H9 (cell line): ENCODE results near the gene FRK. TPM values are rescaled to one million over a fixed set of nuclear protein-coding genes. Genes with fewer than 3 reads are reported as not detected.

Experiments
- DNase-seq: peaks from one replicate; pipeline ENCODE4 v3.0.0-alpha.2; 2017
- H2AFZ ChIP-seq: one replicate; pipeline ENCODE4 v1.6.1; 2013; ENCODE audit warnings: mild to moderate bottlenecking, low read length, control low read depth, moderate library complexity
- H2AK5ac ChIP-seq: 2 replicates; pipeline ENCODE4 v1.6.1; 2013; ENCODE audit warnings: low read length, control low read depth, mixed read lengths; ENCODE audit not compliant: insufficient read length
- H2BK120ac ChIP-seq: one replicate; pipeline ENCODE4 v1.6.1; 2013; ENCODE audit warnings: low read depth, mild to moderate bottlenecking, low read length, control low read depth, inconsistent platforms; ENCODE audit not compliant: poor library complexity, severe bottlenecking
- H2BK12ac ChIP-seq: 2 replicates; pipeline ENCODE4 v1.6.1; 2013; ENCODE audit warnings: low read length, control low read depth, mixed read lengths, low read depth; ENCODE audit not compliant: insufficient read length
- H2BK15ac ChIP-seq: 2 replicates; pipeline ENCODE4 v1.6.1; 2013; ENCODE audit warnings: low read depth, low read length, control low read depth
- H2BK20ac ChIP-seq: one replicate; pipeline ENCODE4 v1.6.1; 2013; ENCODE audit warnings: low read depth, mild to moderate bottlenecking, low read length, control low read depth, inconsistent platforms; ENCODE audit not compliant: poor library complexity, severe bottlenecking
- H2BK5ac ChIP-seq: 2 replicates; pipeline ENCODE4 v1.6.1; 2013; ENCODE audit warnings: low read length, control low read depth, mixed read lengths; ENCODE audit not compliant: insufficient read length
- H3K14ac ChIP-seq: 2 replicates; pipeline ENCODE4 v1.6.1; 2013; ENCODE audit warnings: low read length, control low read depth; ENCODE audit not compliant: insufficient read depth
- H3K18ac ChIP-seq: 2 replicates; pipeline ENCODE4 v1.6.1; 2013; ENCODE audit warnings: low read depth, mild to moderate bottlenecking, mixed read lengths, low read length, control low read depth; ENCODE audit not compliant: insufficient read length
- H3K23ac ChIP-seq: 2 replicates; pipeline ENCODE4 v1.6.1; 2013; ENCODE audit warnings: low read length, control low read depth, mixed read lengths, low read depth; ENCODE audit not compliant: insufficient read length
- H3K23me2 ChIP-seq: 2 replicates; pipeline ENCODE4 v1.6.1; 2013; ENCODE audit warnings: low read depth, mild to moderate bottlenecking, mixed read lengths, low read length, control low read depth; ENCODE audit not compliant: insufficient read length, poor library complexity, severe bottlenecking
- H3K27ac ChIP-seq: 2 replicates; pipeline ENCODE4 v1.5.1; 2013; ENCODE audit warnings: low read length, control low read depth, mixed read lengths, low read depth; ENCODE audit not compliant: insufficient read length
- H3K27me3 ChIP-seq: 2 replicates; pipeline ENCODE4 v1.6.1; 2013; ENCODE audit warnings: low read length, control low read depth, inconsistent platforms; ENCODE audit not compliant: insufficient read depth
- H3K4ac ChIP-seq: 2 replicates; pipeline ENCODE4 v1.6.1; 2013; ENCODE audit warnings: low read depth, mild to moderate bottlenecking, control low read depth, inconsistent platforms, low read length, moderate library complexity
- H3K4me1 ChIP-seq: 2 replicates; pipeline ENCODE4 v1.6.1; 2013; ENCODE audit warnings: low read length, control low read depth, inconsistent platforms; ENCODE audit not compliant: insufficient read depth
- H3K4me2 ChIP-seq: 2 replicates; pipeline ENCODE4 v1.6.1; 2013; ENCODE audit warnings: low read length, control low read depth, mixed read lengths; ENCODE audit not compliant: insufficient read length, insufficient read depth
- H3K56ac ChIP-seq: 2 replicates; pipeline ENCODE4 v1.6.1; 2013; ENCODE audit warnings: low read depth, mild to moderate bottlenecking, mixed read lengths, low read length, control low read depth; ENCODE audit not compliant: insufficient read length
- H3K79me1 ChIP-seq: 2 replicates; pipeline ENCODE4 v1.6.1; 2013; ENCODE audit warnings: low read depth, mild to moderate bottlenecking, moderate library complexity, low read length, control low read depth, inconsistent platforms; ENCODE audit not compliant: insufficient read depth, poor library complexity, severe bottlenecking
- H3K79me2 ChIP-seq: 2 replicates; pipeline ENCODE4 v1.6.1; 2013; ENCODE audit warnings: low read length, control low read depth, inconsistent platforms; ENCODE audit not compliant: insufficient read depth
- H3K9ac ChIP-seq: 2 replicates; pipeline ENCODE4 v1.6.1; 2013; ENCODE audit warnings: low read length, control low read depth, mixed read lengths; ENCODE audit not compliant: insufficient read length; ENCODE audit errors: extremely low read depth
- H3K9me3 ChIP-seq: one replicate; pipeline ENCODE4 v1.6.1; 2013; ENCODE audit warnings: low read depth, low read length, inconsistent platforms; ENCODE audit not compliant: control insufficient read depth
- H3T11ph ChIP-seq: one replicate; pipeline ENCODE4 v1.6.1; 2013; ENCODE audit warnings: mild to moderate bottlenecking, low read length, control low read depth, inconsistent platforms
- H4K20me1 ChIP-seq: one replicate; pipeline ENCODE4 v1.6.1; 2013; ENCODE audit not compliant: control insufficient read depth, insufficient read length, insufficient read depth
- H4K5ac ChIP-seq: 2 replicates; pipeline ENCODE4 v1.6.1; 2013; ENCODE audit warnings: low read depth, mild to moderate bottlenecking, mixed read lengths, low read length, control low read depth; ENCODE audit not compliant: insufficient read length
- H4K8ac ChIP-seq: replicated peaks from 2 replicates; pipeline ENCODE4 v1.6.1; 2013; ENCODE audit warnings: low read length, control low read depth, mixed read lengths, low read depth; ENCODE audit not compliant: insufficient read length
- H4K91ac ChIP-seq: 2 replicates; pipeline ENCODE4 v1.6.1; 2013; ENCODE audit warnings: low read depth, mild to moderate bottlenecking, moderate library complexity, mixed read lengths, low read length, control low read depth; ENCODE audit not compliant: insufficient read length
- H3K27ac Mint-ChIP-seq, 3 experiments: 2 replicates in 2 of 3; 3 replicates in 1 of 3; pipeline ENCODE4 v1.8.0; 2020 to 2021; ENCODE audit warnings: mixed read lengths in 3 of 3, mild to moderate bottlenecking in 1 of 3, moderate library complexity in 1 of 3
- H3K27me3 Mint-ChIP-seq: 2 replicates; pipeline ENCODE4 v1.8.0; 2021; ENCODE audit warnings: low read depth, mild to moderate bottlenecking, moderate library complexity, mixed read lengths
- H3K36me3 Mint-ChIP-seq, 3 experiments: 2 replicates in 2 of 3; 3 replicates in 1 of 3; pipeline ENCODE4 v1.8.0; 2020 to 2021; ENCODE audit warnings: low read depth in 3 of 3, mixed read lengths in 3 of 3; ENCODE audit not compliant: insufficient read depth in 1 of 3
- H3K4me1 Mint-ChIP-seq, 2 experiments: 2 replicates each; pipeline ENCODE4 v1.8.0; 2020; ENCODE audit warnings: mixed read lengths in 2 of 2
- H3K4me3 Mint-ChIP-seq, 2 experiments: 2 replicates in 1 of 2; 3 replicates in 1 of 2; pipeline ENCODE4 v1.8.0; 2020 to 2021; ENCODE audit warnings: mild to moderate bottlenecking in 2 of 2, mixed read lengths in 2 of 2, moderate library complexity in 1 of 2
- H3K9me3 Mint-ChIP-seq, 2 experiments: 2 replicates in 1 of 2; 3 replicates in 1 of 2; pipeline ENCODE4 v1.8.0; 2020; ENCODE audit warnings: mild to moderate bottlenecking in 2 of 2, mixed read lengths in 2 of 2, moderate library complexity in 1 of 2
- CTCF ChIP-seq: fragments of 200-600 bp; sonication (generic); conservative IDR thresholded peaks from 3 replicates; pipeline ENCODE4 v1.8.0; 2021; ENCODE audit warnings: antibody characterized with exemption, mild to moderate bottlenecking
- WGBS: extraction: QIAGEN DNeasy Blood & Tissue Kit; methylation state at CpG from one replicate; pipeline ENCODE4 v1.1.7; 2013; ENCODE audit warnings: missing lambda C conversion rate, low lambda C conversion rate, mixed read lengths; ENCODE audit not compliant: insufficient read length; ENCODE audit errors: extremely low coverage; 5-methylcytosine and 5-hydroxymethylcytosine counted together
- total RNA-seq: library from RNA; stranded (reverse); gene quantifications from 2 replicates; pipeline ENCODE4 v1.2.1, GENCODE V29; 2021

The FRK gene
- total RNA-seq, 1 experiment from 2014 or later = 0.15 TPM

GRCh38 chr6:116008470-116009243 is 52.0 kb downstream of the FRK start:
- Histone ChIP-seq H2AK5ac (no peak overlapping the region), H4K5ac (no peak overlapping the region), H2BK12ac (no peak overlapping the region), H2BK120ac (no peak overlapping the region), H2BK20ac (no peak overlapping the region), H3K4me2 (no peak overlapping the region), H4K91ac (no peak overlapping the region), H3K27ac (no peak overlapping the region), H3K9ac (no peak overlapping the region), H2BK15ac (no peak overlapping the region), H2BK5ac (no peak overlapping the region), H4K8ac (no peak overlapping the region), H3K56ac (no peak overlapping the region), H3K14ac (no peak overlapping the region), H3K4ac (no peak overlapping the region), H3K23me2 (no peaks in the 10 kb centered on the region), H3K79me1 (no peaks in the 10 kb centered on the region), H3K9me3 (no peaks in the 10 kb centered on the region), H3K79me2 (no peaks in the 10 kb centered on the region), H3K18ac (no peak overlapping the region), H3K4me1 (no peaks in the 10 kb centered on the region), H3T11ph (no peak overlapping the region), H3K23ac (no peak overlapping the region), H4K20me1 (no peaks in the 10 kb centered on the region), H2AFZ (no peak overlapping the region), H3K27me3 (no peaks in the 10 kb centered on the region)
- Mint-ChIP-seq H3K36me3 (no peaks in the 10 kb centered on the region), H3K9me3 (no peaks in the 10 kb centered on the region), H3K27me3 (no peaks in the 10 kb centered on the region), H3K4me3 (no peak overlapping the region), H3K4me1 (peaks cover 2 to 6% of the 10 kb centered on the region in 2 experiments; a peak in 2 of 4 replicates), H3K27ac (peak overlapping the region in 2 of 3 experiments; percentile 27 to 46; a peak in 2 of 7 replicates)
- TF ChIP-seq CTCF = no peak
- WGBS = no CpG with 5 or more reads among the region's 6 CpGs
- no peak for DNase-seq
